Activated naive CD4-positive, alpha-beta T cell (primary cell): Measurements from ENCODE around the gene GJD4.

ENCODE experiments used
- DNase-seq, 4 experiments: peaks; one replicate each; lab custom pipeline; 2025; lab: John Stamatoyannopoulos, UW

Gene GJD4

DNA sequence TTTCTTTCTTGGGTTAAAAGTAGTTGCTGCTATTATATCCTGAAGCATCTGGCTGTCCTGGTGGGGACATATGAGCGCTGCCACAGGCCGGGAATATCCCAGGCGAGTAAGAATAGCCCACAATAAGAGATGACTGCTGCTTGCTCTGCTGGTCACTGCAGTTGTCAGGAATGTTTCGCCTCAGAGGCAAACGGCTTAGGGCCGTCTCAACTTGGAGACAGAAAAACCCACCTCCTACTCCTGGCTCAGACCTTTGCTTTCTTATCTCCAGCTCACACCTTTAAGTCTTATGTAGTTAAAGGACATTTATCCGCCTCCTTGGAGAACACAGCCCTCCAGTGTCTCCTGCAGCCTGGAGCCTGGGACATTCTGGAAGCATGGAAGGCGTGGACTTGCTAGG is at the start of gene GJD4:
Gene GJD4, plus strand, starts transcription at position 151 of the 400 bp plus-strand sequence. Its CDS starts 227 bp downstream, at position 378.
- DNase-seq, result no peak

- no peak for DNase-seq
Observed at GRCh38 chr10:35555962-35556930, 48.9 kb upstream of the GJD4 start.

GRCh38 chr10:35558276-35558675 is 46.9 kb upstream of the GJD4 start:
- no peak for DNase-seq

DNA sequence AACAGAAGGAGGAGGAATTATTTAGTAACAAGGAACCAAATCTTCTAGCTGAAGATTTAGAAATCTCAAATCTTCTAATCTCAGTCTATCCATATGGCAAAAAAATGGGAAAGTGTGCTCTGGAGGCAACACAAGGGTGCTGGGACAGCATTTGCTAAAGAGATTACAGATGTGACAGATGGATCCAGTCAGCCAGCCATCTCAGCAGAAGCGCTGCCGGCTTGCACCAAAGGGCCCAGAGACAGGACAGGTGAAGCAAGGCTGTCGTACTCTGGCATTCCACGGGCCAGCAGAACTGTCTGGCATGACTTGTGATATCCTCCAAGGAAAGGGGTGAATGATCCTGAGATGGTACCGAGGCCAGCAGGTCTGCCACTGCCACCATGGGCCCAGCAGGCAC is 45.7 kb upstream of the GJD4 start:
- no peak for DNase-seq

GRCh38 chr10:35561715-35562114 is 43.4 kb upstream of the GJD4 start:
- no peak for DNase-seq

GRCh38 chr10:35562427-35562826 is 42.7 kb upstream of the GJD4 start:
- DNase-seq, result no peak

- peak in 1 of 4 experiments; percentile 12 for DNase-seq
Observed at GRCh38 chr10:35563261-35563891, 41.8 kb upstream of the GJD4 start.

DNA sequence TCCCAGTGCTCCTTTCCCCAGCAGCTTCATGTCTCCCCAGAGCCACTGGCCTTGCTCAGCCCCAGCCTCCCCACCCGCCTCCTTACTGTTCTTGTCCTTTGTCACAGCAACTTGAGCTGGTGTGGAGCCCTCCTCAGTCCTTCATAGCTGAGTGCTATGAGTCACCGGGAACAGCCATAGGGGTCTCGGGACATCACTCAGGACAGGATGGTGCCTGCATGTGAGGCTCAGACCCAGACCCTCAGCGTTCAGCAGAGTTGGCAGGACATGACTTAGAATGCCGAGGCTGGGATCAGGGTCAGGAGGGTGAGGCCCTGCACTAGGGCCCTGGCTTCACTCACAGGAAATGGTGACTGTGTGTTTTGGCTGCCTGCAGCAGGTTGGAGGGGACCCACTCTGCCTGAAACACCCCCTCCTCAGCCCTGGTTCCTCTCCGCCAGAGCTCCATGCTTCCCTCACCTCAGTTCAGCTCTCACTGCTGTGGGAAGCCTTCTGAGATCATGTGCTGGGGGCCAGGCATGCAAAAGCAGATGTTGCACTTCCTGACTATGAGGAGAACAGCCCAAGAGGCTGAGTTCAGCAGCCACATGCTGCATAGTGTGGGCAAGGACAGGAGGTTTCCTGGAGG is 40.7 kb upstream of the GJD4 start:
- no peak for DNase-seq

GRCh38 chr10:35565602-35566081 is 39.5 kb upstream of the GJD4 start:
- DNase-seq, result no peak

DNA sequence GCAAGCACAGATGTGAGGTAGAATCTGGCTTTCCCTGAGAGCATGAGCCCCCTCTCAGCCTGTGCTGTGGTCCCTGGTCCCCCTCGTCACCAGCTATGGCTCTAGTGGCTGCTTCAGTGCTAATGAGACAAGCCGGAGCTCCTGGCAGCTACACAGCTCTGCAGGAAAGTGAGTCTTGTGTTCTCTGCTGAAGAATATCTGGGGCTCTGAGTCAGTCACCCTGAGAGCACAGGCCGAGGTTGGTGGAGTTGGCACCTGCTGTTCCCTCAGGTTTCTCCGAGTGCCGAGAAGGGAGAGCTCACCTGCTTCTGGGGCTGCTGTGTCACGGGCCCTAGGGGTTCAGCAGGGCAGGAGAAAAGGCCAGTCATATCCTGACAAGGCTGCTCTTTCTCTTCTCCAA is 37.2 kb upstream of the GJD4 start:
- no peak for DNase-seq

GRCh38 chr10:35568483-35569015 is 36.6 kb upstream of the GJD4 start:
- no peak for DNase-seq

- DNase-seq, result no peak
Observed at GRCh38 chr10:35569111-35569707, 35.9 kb upstream of the GJD4 start.

DNA sequence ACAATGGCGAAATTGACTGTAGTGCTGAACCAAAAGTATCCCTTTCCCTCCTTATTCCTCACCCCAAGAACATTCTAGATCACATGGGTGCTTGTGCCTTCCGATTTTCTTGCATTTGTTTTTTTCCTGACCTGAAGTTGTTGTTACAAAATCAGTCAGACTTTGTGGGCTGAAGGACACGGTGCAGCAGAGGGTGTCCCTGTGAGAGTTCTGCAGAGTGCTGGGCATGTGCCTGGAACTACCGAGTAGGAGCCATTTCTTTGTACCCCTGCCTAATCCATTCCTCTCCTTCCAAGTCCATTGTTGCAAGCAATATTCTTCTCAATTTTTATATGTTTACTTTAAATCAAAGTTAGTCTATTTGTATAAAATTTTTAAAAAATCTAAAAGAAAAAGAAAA is 35.3 kb upstream of the GJD4 start:
- DNase-seq, result no peak

GRCh38 chr10:35570397-35570796 is 34.7 kb upstream of the GJD4 start:
- no peak for DNase-seq

GRCh38 chr10:35572583-35572982 is 32.6 kb upstream of the GJD4 start:
- DNase-seq, result no peak

- DNase-seq, result no peak
Observed at GRCh38 chr10:35573796-35574195, 31.3 kb upstream of the GJD4 start.

DNA sequence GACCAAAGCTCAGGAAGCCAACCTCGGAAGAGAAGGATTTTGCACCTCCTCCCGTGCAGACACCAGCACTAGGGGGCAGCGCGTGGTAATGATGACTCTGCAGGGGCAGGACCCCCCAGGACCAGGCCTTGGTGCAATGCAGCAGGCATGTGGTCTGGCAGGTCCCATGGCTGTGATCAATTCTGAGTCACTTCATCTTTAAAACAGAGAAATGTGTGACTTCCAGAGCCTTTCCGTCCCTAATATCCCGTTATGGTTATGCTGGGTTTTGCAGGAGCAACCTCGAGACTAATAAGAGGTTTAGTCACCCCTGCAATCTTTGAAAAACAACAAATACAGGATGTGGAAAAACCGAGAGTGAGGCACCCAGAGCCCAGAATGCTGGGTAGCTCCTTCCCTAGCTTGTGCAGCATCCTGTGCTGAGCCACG is 30.2 kb upstream of the GJD4 start:
- DNase-seq, result no peak

DNA sequence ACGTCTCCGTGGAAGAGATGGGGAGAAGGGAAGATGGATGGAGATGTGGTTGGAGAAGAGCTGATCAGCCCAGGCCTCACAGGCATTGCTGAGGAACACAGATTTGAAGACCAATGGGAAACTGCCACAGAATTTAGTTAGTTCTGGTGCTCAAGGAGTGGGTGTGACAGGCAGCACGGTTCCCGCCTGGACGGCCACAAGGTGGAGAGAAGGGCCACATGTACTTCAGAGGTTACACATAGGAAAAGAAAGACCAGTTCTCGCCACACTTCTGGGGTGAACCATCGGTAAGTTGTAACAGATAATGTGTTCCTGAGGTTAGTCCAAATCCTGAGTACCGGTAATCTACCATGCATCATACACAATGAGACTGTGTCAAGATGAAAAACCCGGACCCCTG is 29.5 kb upstream of the GJD4 start:
- no peak for DNase-seq

- DNase-seq, result no peak
Observed at GRCh38 chr10:35576730-35577129, 28.4 kb upstream of the GJD4 start.

GRCh38 chr10:35577926-35578617 is 27.1 kb upstream of the GJD4 start:
- DNase-seq, result no peak

GRCh38 chr10:35578618-35578956 is 26.6 kb upstream of the GJD4 start:
- no peak for DNase-seq
